Measurements from ENCODE around the gene GPR68.
"Not testable (repeated sequence)": the region's sequence is repeated elsewhere in the genome, so short reads cannot be mapped to it uniquely, and the experiment has no call there.

The GPR68 gene

DNA sequence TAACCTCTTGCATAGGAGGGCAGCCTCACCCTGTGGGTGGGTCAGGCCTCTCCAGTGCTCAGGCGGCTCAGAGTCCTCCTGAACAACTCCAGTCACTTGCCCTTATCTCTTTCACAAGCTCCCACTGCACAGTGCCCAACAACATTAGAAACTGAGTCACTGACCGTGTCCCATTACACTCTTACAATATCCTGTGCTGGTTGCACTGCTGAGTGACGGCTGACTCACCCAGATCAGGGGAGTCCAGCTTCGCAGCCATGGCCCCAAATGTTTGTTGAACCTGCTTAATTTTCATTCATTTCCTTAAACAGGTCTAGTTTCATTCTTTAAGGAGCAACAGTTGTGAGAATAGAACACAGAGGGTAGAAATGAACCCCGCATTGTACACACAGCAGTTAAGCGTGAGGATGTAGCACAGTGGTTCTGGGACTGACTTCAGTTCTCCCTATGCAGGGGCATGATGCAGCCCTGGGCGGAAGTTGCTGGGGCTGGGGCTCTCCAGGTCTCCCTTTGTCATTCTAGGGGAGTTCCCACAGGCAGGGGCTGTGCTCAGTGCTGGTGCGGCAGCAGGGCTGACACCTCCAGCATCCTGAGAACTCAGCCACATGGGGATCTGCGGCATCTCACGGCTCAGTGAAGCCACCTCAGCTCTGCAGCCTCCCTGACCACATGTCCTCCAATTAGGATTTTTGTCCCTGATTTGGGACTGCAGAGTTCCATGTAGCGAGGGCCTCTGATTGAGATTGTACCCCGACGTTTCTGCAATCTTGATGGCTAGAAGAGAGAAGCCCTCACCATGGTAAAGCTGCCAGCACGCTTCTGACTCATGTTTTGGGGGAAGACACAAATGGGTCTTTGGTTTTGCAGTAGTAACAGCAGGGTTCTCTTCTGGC lies 16.1 kb downstream of the GPR68 start:
- no peak for DNase-seq (ENCODE audit: low spot score)

- DNase-seq (ENCODE audit: low spot score), result no peak
These were observed 17.3 kb downstream of the GPR68 start for GRCh38 chr14:91227183-91227628.

DNA sequence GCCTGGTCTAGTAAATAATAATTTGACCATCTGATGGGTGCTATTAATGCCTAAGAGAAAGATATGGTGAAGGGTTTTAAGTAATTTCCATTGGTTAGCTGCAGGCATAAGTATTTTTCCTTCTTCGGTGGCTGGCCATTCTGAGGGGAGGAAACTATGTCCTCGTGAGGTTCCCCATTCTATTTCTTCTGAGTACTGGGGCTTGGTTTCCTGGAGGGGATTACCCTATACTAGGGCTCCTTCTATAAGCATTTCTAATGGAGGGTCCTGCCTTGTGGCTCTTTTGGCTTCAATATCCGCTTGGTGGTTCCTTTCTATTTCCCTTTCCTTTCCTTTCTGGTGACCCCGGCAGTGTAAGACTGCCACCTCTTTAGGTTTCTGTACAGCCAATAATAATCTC lies 18.1 kb downstream of the GPR68 start:
- DNase-seq (ENCODE audit: low spot score), result not testable (repeated sequence)

DNA sequence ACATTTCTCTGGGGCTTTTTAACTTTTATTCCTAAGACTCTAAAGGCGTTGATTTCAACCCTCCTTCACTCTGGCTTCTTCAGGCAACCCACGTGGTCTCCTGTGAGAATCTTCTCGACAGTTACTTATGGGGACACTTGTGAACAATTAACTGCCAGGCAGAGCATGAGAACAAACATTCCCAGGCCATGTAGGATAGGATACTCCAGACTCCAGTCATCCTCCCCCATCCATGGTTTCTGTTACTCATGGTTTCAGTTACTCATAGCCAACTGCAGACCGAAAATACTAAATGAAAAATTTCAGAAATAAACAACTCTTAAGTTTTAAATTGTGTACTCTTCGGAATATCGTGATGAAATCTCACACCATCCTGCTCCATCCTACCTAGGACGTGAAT lies 19.5 kb downstream of the GPR68 start:
- no peak for DNase-seq (ENCODE audit: low spot score)

GRCh38 chr14:91223028-91223783 lies 21.3 kb downstream of the GPR68 start:
- DNase-seq (ENCODE audit: low spot score), result no peak

DNA sequence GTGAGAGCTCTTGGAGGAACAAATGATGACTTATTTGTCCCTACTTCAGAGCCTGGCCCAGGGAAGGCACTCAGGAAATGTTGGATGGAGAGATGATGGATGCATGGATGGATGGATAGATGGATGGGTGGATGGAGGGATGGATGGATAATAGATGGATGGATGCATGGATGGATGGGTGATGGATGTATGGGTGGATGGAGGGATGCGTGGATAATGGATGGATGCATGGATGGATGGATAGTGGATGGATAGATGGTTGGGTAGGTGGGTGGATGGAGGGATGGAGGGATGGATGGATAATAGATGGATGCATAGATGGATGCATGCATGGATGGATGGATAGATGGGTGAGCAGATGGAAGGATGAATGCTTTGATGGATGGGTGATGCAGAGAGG lies 23.2 kb downstream of the GPR68 start:
- DNase-seq (ENCODE audit: low spot score), result no peak

DNA sequence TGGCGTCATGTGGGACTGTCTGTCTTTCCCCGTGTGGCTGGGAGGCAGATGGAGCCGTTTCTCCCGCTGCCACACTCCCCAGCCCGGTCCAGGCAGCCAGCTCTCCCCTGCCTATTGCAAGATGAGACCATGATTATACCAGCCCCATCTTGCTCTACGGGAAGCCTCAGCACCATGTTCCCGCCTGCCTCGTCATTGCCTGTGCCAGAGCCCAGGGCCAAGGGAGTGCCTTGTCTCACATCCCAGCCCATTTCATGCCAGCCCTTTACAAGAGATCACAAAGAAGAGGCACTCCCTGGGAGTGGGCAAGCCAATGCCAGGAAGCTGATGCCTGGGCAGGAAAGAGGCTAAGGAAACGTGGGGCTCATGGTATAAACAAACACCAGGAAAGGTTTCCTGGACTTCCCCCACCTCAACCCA lies 23.9 kb downstream of the GPR68 start:
- peak; percentile 32 for DNase-seq (ENCODE audit: low spot score)

DNA sequence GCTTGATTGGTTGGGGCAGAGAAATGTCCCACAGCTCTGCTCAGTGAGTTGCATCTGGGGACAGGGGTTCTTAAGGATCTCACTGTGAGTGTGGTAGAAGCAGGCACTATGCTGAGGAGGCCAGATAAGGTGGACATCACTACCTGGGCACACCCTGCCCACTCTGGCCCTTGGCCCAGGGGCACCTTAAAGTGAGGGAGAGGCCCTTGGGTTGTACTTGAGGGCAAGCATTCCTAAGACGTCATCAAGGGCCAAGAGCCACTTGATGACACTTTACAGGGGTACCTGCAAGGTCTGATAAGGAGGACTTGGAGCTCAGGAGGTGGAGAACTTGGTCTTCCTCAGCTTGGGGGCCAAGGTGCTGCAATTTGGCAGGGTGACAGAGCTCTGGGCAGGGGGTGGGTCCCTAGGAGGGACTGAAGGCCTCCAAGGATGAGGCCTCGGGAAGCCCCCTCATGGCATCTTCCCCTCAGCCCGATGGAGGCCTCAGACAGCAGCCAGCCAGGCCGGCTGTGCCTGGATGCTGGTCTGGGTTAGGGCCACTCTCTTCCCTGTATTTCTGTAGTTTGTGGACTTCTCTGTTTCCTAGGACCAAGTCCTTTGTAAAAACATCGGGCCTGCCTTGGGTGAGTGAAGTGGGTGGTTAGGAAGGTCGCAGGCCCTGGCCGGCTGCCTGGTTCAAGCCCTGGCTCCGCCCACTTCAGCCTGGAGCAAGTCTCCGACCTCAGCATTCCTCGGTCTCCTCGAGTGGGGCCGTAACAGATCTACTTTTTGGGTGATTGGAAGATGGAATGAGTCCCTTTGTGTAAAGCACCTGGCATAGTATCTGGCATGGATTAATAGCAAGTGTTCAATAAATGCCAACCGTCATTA lies 24.8 kb downstream of the GPR68 start:
- no peak for DNase-seq (ENCODE audit: low spot score)

DNA sequence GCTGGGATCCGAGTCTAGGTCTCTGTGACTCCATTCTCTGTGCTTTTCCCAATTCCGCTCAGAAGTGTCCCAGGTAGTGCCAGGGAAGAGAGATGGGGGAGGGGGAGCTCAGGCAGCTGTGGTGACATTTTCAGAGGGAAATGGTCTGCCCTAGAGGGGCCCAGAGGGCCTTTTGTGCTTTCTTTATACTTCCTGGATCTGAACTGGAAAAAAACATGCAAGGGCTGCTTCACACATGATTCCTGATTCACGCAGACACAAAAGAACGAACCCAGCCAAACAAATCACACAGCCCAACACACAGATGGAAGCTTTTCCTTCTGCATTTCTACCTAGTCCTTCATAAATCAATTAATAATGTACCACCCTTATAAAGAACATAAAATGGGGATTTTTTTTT lies 26.5 kb downstream of the GPR68 start:
- no peak for DNase-seq (ENCODE audit: low spot score)

DNA sequence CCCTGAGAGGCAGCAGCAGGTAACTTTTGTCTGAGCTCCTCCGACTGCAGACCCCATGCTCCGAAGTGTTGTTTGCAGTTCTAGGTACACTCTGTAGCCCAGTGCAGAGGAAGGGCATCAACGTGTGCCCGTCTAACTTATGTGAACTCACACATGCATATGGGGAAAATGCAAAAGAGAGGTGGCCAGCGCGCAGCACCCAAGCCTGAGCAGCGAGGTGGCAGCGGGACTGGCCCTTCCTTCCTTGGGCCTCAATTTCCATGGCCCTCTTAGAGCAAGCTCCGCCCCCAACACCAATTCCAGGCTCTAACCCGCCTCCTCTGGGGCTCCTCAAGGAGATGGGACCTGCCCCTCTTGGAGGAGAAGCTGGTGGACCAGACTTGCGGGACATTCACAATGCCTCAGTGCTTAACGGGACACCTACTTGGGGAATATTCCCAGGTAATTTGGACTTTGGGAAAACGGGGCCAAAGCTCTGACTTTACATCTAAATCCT lies 27.7 kb downstream of the GPR68 start:
- DNase-seq (ENCODE audit: low spot score), result no peak

- no peak for DNase-seq (ENCODE audit: low spot score)
These were observed 29.1 kb downstream of the GPR68 start for GRCh38 chr14:91215381-91215780.

- no peak for DNase-seq (ENCODE audit: low spot score)
These were observed 30.2 kb downstream of the GPR68 start for GRCh38 chr14:91214306-91214705.

- no peak for DNase-seq (ENCODE audit: low spot score)
These were observed 33.5 kb downstream of the GPR68 start for GRCh38 chr14:91211017-91211416.

DNA sequence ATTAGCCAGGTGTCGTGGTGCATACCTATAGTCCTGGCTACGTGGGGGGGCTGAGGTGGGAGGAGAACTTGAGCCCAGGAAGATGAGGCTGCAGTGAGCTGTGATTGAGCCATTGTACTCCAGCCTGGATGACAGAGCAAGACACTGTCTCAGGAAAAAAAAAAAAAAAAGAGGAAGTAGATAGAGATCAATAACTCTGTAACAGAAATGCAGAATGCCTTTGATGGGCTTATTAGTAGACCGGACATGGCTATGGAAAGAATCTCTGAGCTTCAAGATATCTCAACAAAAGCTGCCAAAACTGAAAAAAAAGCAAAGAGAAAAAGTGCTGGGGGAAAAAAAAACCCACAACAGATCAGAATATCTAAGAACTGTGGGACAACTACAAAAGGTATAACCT lies 37.5 kb downstream of the GPR68 start:
- DNase-seq (ENCODE audit: low spot score), result no peak

GRCh38 chr14:91205459-91205858 lies 39.0 kb downstream of the GPR68 start:
- DNase-seq (ENCODE audit: low spot score), result no peak

DNA sequence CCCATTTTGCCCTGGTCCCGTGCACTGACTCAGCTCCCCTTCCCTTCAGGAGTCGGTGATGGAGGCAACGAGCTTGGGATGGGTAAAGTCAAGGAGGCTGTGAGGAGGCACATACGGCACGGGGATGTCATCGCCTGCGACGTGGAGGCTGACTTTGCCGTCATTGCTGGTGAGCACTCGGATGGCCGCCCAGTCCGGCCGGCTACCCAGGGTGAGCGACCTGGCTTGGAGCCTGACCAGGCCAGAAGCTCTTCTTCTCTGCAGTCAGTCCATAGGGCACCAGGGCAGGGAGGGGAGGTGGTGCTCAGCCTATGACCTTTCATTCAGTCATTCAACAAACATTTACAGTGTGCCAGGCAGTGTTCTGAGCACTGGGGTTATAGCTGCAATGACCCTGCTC lies 39.8 kb downstream of the GPR68 start:
- DNase-seq (ENCODE audit: low spot score), result no peak

DNA sequence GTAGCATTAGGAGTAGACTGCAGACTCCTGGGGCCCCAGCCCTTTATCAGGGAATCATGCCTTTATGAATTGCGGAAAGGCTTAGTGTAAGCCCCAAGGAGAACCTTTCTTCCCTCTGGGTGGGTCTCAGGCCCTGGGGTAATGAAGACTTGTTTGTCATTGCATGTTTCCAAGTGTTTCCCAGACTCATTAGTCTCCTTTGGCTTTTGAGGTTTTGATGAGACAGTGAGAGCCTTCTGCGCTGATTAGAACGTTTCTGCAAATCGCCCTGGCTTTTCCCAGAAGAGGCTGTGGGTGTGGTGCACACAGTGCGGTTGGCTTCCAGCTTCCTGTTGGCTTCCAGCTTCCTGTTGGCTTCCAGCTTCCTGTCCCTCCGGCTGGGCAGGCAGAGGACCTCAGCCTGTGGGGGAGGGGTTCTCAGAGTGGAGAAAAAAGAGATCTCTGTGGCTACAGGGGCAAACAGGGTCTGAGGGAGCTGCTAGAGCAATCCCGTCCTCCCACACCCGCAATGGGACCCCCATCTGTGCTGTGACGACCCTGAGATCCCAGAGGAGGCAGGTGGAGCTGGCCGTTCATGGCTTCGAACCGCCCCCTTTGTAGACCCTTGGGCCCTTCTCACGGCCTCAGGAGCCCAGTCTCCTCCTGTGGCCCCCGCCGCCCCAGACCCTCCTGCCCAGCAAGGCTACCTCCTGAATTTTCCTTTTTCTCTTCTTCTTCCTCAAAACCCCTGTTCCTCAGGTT lies 42.1 kb downstream of the GPR68 start:
- no peak for DNase-seq (ENCODE audit: low spot score)

DNA sequence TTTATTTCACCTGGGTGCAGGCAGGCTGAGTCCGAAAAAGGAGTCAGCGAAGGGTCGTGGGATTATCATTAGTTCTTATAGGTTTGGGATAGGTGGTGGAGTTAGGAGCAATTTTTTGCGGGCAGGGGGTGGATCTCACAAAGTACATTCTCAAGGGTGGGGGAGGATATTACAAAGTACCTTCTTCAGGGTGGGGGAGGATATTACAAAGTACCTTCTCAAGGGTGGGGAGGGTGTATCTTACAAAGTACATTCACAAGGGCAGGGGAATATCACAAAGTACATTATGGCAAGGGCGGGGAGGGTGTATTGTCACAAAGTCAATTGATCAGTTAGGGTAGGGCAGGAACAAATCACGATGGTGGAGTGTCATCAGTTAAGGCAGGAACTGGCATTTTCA lies 43.7 kb downstream of the GPR68 start:
- not testable (repeated sequence) for DNase-seq (ENCODE audit: low spot score)

- no peak for DNase-seq (ENCODE audit: low spot score)
These were observed 46.9 kb downstream of the GPR68 start for GRCh38 chr14:91197631-91198030.

DNA sequence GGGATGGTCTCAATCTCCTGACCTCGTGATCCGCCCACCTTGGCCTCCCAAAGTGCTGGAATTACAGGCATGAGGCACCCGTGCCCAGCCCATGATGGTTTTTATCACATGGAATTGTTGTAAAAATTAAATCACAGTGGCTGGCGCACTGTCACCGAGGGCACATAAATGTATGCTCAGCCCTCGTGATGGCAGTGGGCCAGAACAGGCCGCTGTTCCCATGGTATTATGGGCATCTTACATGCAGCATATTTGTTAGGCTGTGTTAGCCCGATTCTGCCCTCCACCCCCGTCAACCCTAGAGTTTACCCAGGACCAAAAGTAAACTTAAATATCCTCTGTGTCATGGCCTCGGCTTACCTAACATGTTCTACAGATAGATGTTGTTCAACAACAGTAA lies 48.6 kb downstream of the GPR68 start:
- DNase-seq (ENCODE audit: low spot score), result no peak

DNA sequence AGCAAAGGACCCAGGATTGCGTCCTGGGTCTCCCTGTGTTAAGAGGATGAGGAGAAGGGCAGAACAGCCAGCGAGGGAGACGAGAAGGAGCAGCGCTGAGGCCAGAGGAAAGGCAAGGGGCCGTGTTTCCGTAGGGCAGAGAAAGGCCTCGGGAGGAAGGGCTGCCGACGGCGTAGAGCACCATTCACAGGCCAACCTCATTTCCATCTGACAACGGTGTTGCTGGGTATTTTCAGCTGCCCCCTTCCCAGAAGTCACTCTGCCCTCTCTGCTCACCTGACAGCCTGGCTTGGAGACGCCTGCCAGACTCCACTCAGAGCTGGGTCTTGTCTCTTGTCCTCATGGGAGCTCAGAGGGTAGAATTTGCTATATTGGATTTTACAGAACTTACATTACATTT lies 51.4 kb downstream of the GPR68 start:
- DNase-seq (ENCODE audit: low spot score), result no peak

Measured in cerebellar cortex (tissue), 1 donor.